ENCODE data around the gene C1QTNF12.

Gene C1QTNF12

DNA sequence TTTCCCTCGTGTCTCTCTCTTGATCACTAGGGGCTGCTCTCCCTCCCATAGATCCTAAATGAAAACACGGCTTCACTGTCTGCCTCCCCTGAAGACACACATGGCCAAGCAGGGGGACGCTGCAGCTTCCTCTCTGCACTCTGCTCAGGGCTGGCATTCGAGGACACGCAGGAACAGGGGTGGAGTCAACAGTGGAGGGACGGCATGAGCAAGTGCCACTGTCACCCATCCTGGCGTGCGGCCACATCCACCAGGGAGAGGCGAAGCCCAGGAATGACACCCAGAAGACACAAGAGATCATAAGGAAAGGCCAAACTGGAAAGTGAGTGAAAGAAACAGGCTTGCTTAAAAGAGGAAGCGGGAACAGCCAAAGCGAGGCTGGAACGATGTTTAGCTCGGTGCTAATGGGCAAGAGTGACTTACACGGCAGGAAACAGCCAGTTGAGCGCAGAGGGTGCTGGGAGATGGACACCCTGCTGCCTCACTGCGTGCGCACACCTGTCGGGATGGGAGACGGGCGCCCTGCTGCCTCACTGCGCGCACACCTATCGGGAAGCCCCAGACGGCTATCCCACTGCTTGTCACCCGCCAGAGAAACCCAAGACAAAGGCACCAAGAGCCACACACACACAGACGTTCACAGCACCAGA is 13.6 kb upstream of the C1QTNF12 start:
- Histone ChIP-seq H3K36me3 (ENCODE audit: control insufficient read depth, insufficient read depth, low read length) (peaks cover 32% of the 10 kb centered on the region), H3K27ac (ENCODE audit: insufficient read depth, low read depth, low read length, poor library complexity, severe bottlenecking) (no peak overlapping the region), H3K4me1 (ENCODE audit: control insufficient read depth, insufficient read depth, low read length) (peaks cover 6% of the 10 kb centered on the region), H3K27me3 (ENCODE audit: control insufficient read depth, insufficient read depth, low read length, poor library complexity, severe bottlenecking) (no peaks in the 10 kb centered on the region), H3K9me3 (ENCODE audit: control insufficient read depth, low read length) (no peaks in the 10 kb centered on the region), H3K4me3 (ENCODE audit: insufficient read depth, low read depth, low read length) (no peak overlapping the region)
- WGBS, 2 experiments: 95% methylated on average over 26 of the region's 26 CpGs

DNA sequence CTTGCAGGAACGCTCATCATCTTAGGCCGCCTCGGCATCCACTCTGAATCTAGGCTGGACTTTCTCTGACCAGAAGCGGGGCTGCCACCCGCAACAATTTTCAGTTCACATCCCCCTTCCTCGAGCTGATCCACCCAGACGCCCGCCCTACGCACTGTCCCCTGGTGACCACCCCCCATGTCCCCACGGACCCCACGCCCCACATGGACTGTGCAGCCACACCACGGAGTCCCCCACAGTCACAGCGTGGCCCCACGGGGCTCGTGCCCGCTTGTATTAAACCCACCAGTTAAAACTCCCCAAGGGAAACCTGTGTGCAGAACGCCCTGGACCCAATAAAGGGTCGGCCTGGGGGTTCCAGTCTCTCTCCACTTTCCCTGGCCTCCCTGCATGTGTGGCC is 13.0 kb upstream of the C1QTNF12 start:
- H3K27me3 ChIP-seq (ENCODE audit: control insufficient read depth, insufficient read depth, low read length, poor library complexity, severe bottlenecking): no peaks in the 10 kb centered on the region
- WGBS, 2 experiments: 95 to 97% methylated on average over 18 of the region's 18 CpGs
- H3K27ac ChIP-seq (ENCODE audit: insufficient read depth, low read depth, low read length, poor library complexity, severe bottlenecking): no peak overlapping the region
- H3K36me3 ChIP-seq (ENCODE audit: control insufficient read depth, insufficient read depth, low read length): peaks cover 30% of the 10 kb centered on the region
- no peak overlapping the region for H3K4me3 ChIP-seq (ENCODE audit: insufficient read depth, low read depth, low read length)
- H3K9me3 ChIP-seq (ENCODE audit: control insufficient read depth, low read length): no peaks in the 10 kb centered on the region
- H3K4me1 ChIP-seq (ENCODE audit: control insufficient read depth, insufficient read depth, low read length): peaks cover 6% of the 10 kb centered on the region

DNA sequence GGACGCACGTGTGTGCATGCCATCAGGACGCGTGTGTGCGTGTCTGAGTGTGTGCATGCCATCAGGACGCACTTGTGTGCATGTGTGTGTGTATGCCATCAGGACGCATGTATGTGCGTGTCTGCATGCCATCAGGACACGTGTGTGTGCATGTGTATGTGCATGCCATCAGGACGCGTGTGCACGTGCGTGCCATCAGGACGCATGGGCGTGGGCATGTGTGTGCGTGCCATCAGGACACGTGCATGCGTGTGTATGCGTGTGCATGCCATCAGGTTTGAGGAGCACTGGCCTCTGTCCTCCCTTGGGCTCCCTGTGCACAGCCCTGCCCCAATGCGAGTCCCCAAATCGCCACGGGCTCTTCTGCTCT is 12.6 kb upstream of the C1QTNF12 start:
- H3K4me3 ChIP-seq (ENCODE audit: insufficient read depth, low read depth, low read length): no peak overlapping the region
- no peak overlapping the region for H3K27ac ChIP-seq (ENCODE audit: insufficient read depth, low read depth, low read length, poor library complexity, severe bottlenecking)
- H3K4me1 ChIP-seq (ENCODE audit: control insufficient read depth, insufficient read depth, low read length): peaks cover 6% of the 10 kb centered on the region
- no peaks in the 10 kb centered on the region for H3K27me3 ChIP-seq (ENCODE audit: control insufficient read depth, insufficient read depth, low read length, poor library complexity, severe bottlenecking)
- 96 to 98% methylated on average over 22 of the region's 22 CpGs for WGBS, 2 experiments
- no peaks in the 10 kb centered on the region for H3K9me3 ChIP-seq (ENCODE audit: control insufficient read depth, low read length)
- peaks cover 30% of the 10 kb centered on the region for H3K36me3 ChIP-seq (ENCODE audit: control insufficient read depth, insufficient read depth, low read length)

DNA sequence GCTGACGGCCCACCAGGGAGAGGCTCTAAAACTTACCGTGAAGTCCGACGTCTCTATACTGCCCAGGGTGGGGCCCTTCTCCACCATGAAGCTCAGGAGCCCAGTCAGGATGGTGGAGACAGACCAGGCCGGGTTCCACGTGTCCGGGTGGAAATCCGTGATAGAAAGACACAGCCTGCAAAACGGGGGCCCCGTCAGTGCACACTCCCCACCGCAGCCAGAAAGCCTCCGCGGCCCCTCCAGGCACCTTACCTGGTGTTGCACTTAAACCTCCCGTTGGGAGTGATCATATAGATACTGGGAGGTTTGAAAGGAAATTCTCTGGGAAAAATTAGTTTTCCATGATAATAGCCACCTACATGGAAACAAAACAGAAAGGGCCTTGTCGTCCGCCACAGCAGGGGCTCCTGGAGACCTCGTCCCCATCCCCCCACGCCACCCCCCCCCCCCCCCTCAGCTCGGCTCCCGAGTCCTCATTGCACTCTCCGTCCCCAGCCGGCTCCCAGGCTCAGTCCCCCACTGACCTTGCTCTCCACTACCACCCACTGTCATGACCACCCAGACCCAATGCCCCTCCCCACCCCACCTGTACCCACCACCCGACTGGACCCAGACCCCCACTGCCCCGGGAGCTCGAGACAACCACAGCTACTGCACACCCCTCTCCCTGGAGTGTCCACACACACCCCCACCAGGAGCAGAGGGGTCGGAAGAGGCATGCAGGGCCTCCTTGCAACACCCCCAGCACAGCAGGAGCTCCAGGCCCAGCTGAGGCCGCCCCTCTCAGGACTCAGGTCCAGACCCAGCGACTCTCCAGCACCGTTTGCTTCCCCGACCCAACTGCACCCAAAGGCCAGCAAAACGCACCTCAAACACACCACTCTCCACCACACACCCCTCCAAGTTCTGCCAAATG is 10.7 kb upstream of the C1QTNF12 start:
- H3K27ac ChIP-seq (ENCODE audit: insufficient read depth, low read depth, low read length, poor library complexity, severe bottlenecking): no peak overlapping the region
- no peaks in the 10 kb centered on the region for H3K9me3 ChIP-seq (ENCODE audit: control insufficient read depth, low read length)
- WGBS, 2 experiments: 85 to 86% methylated on average over 29 to 30 of the region's 31 CpGs
- peaks cover 6% of the 10 kb centered on the region for H3K4me1 ChIP-seq (ENCODE audit: control insufficient read depth, insufficient read depth, low read length)
- peaks cover 19% of the 10 kb centered on the region for H3K36me3 ChIP-seq (ENCODE audit: control insufficient read depth, insufficient read depth, low read length)
- H3K27me3 ChIP-seq (ENCODE audit: control insufficient read depth, insufficient read depth, low read length, poor library complexity, severe bottlenecking): no peaks in the 10 kb centered on the region
- no peak overlapping the region for H3K4me3 ChIP-seq (ENCODE audit: insufficient read depth, low read depth, low read length)

DNA sequence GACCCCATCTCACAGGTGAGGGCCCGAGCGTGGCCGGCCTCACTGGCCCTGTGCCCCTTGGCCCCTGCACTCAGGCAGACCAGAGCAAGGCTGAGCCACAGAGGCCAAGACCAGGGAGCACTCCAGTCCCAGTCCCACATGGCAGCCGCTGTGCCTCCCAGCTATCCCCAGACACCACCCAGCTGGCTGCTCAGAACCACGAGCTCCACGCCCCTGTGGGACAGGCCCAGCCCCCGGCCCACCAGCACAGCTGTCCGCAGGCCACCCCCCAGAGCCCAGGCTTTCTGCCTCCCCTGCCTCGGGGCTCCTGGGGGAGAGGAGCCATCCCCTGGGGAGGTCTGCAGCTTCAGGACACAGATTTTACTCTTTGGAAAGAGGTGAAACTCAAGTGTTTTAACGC is 9.1 kb upstream of the C1QTNF12 start:
- WGBS, 2 experiments: 94 to 96% methylated on average over 10 of the region's 10 CpGs
- no peak overlapping the region for H3K4me3 ChIP-seq (ENCODE audit: insufficient read depth, low read depth, low read length)

DNA sequence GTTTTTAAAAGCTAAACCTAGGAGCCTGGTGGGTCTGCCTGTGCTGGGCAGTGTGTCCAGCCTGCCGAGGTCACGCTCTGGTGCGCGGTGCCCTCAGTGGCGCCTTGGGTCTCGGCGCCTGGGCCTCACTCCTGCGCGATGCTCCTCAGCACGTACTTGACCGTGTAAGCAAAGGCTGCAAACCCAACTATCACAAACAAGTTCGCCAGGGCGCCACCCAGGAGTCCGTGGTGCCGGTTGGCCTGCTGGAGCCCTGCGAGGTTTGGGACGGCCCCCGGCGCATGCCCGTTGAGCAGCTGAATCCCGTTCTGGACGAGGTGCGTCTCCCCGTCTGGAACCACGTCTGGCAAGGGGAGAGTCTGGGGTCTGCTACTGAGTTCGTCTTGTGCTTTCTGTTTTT is 8.6 kb upstream of the C1QTNF12 start:
- no peaks in the 10 kb centered on the region for H3K27me3 ChIP-seq (ENCODE audit: control insufficient read depth, insufficient read depth, low read length, poor library complexity, severe bottlenecking)
- H3K27ac ChIP-seq (ENCODE audit: insufficient read depth, low read depth, low read length, poor library complexity, severe bottlenecking): no peak overlapping the region
- 96 to 97% methylated on average over 26 of the region's 26 CpGs for WGBS, 2 experiments
- no peak overlapping the region for H3K4me3 ChIP-seq (ENCODE audit: insufficient read depth, low read depth, low read length)
- H3K36me3 ChIP-seq (ENCODE audit: control insufficient read depth, insufficient read depth, low read length): peaks cover 16% of the 10 kb centered on the region
- H3K4me1 ChIP-seq (ENCODE audit: control insufficient read depth, insufficient read depth, low read length): peaks cover 6% of the 10 kb centered on the region
- no peaks in the 10 kb centered on the region for H3K9me3 ChIP-seq (ENCODE audit: control insufficient read depth, low read length)

More for the DNA sequence above, 9.1 kb upstream of the C1QTNF12 start:
- Histone ChIP-seq H3K4me1 (ENCODE audit: control insufficient read depth, insufficient read depth, low read length) (peaks cover 6% of the 10 kb centered on the region), H3K27me3 (ENCODE audit: control insufficient read depth, insufficient read depth, low read length, poor library complexity, severe bottlenecking) (no peaks in the 10 kb centered on the region), H3K9me3 (ENCODE audit: control insufficient read depth, low read length) (no peaks in the 10 kb centered on the region), H3K36me3 (ENCODE audit: control insufficient read depth, insufficient read depth, low read length) (peaks cover 16% of the 10 kb centered on the region), H3K27ac (ENCODE audit: insufficient read depth, low read depth, low read length, poor library complexity, severe bottlenecking) (no peak overlapping the region)

DNA sequence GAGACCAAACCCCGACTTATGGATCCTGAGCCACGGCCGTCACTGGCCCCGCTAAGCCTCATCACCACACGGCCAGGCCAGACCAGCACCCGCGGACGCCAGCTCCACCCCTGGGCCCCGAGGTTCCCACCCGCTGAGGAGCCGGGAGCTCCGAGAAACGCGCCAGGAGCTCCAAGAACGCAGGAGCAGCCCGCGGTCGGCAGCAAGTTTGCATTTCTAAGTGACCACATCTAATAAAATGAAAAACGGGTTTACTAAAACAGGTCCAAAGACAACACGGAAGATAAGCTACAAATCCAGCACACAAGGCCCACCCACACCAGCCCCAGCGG is 8.1 kb upstream of the C1QTNF12 start:
- Histone ChIP-seq H3K4me3 (ENCODE audit: insufficient read depth, low read depth, low read length) (no peak overlapping the region), H3K36me3 (ENCODE audit: control insufficient read depth, insufficient read depth, low read length) (peaks cover 15% of the 10 kb centered on the region), H3K9me3 (ENCODE audit: control insufficient read depth, low read length) (no peaks in the 10 kb centered on the region), H3K4me1 (ENCODE audit: control insufficient read depth, insufficient read depth, low read length) (peaks cover 6% of the 10 kb centered on the region), H3K27me3 (ENCODE audit: control insufficient read depth, insufficient read depth, low read length, poor library complexity, severe bottlenecking) (no peaks in the 10 kb centered on the region), H3K27ac (ENCODE audit: insufficient read depth, low read depth, low read length, poor library complexity, severe bottlenecking) (no peak overlapping the region)
- WGBS, 2 experiments: 95 to 96% methylated on average over 21 of the region's 21 CpGs

DNA sequence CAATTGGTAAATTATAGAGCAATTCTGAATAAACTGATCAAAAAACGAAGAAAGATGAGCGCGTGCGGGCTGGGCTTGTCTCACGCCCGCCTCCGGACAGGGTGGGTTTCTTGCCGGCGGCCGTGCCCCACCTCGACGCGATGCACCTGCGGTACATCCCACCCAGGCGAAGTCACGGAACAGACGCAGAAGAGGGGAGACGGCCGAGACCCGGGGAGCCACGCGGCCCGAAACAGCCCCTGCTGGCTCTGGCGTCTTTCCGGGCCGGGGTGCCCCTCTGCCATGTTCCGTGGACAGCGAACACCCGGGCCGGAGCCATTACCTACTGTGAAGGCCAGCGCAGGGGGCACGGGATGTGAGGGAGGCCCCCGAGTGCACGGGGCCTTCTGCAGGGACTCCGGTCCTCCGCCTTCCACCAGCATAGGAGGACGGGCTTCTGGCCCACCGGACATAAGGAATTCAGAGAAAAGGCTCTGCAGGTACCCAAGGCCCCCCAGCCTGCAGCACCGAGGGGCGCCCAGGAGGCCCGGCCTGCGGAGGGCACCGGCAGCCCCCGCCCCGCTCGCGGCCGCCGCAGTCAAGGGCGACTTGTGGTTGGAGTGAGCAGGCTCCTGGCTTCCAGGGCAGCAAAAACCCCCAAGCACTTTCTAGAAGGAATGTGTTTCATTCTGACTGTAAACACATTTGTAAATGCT is 7.6 kb upstream of the C1QTNF12 start:
- no peak overlapping the region for H3K4me3 ChIP-seq (ENCODE audit: insufficient read depth, low read depth, low read length)
- peaks cover 10% of the 10 kb centered on the region for H3K36me3 ChIP-seq (ENCODE audit: control insufficient read depth, insufficient read depth, low read length)
- WGBS, 2 experiments: 97% methylated on average over 50 of the region's 50 CpGs
- H3K27me3 ChIP-seq (ENCODE audit: control insufficient read depth, insufficient read depth, low read length, poor library complexity, severe bottlenecking): no peaks in the 10 kb centered on the region
- H3K9me3 ChIP-seq (ENCODE audit: control insufficient read depth, low read length): no peaks in the 10 kb centered on the region
- H3K27ac ChIP-seq (ENCODE audit: insufficient read depth, low read depth, low read length, poor library complexity, severe bottlenecking): no peak overlapping the region
- H3K4me1 ChIP-seq (ENCODE audit: control insufficient read depth, insufficient read depth, low read length): peaks cover 6% of the 10 kb centered on the region

DNA sequence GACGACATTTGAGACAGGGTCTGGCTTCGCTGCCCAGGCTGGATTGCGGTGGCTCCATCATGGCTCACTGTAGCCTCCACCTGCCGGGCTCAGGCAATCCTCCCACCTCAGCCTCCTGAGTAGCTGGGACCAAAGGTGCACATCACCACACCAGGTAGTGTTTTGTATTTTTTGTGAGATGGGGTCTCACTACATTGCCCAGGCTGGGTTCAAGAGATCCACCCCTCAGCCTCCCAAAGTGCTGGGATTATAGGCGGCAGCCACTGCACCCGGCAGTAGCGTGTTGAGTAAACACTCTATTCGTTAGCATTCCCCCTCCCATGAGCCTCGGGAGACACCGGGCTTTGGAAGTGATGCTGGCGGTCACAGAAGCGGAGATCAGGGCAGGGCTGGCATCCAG is 6.8 kb upstream of the C1QTNF12 start:
- Histone ChIP-seq H3K4me3 (ENCODE audit: insufficient read depth, low read depth, low read length) (no peak overlapping the region), H3K9me3 (ENCODE audit: control insufficient read depth, low read length) (no peaks in the 10 kb centered on the region), H3K27me3 (ENCODE audit: control insufficient read depth, insufficient read depth, low read length, poor library complexity, severe bottlenecking) (no peaks in the 10 kb centered on the region), H3K27ac (ENCODE audit: insufficient read depth, low read depth, low read length, poor library complexity, severe bottlenecking) (no peak overlapping the region), H3K4me1 (ENCODE audit: control insufficient read depth, insufficient read depth, low read length) (peaks cover 3% of the 10 kb centered on the region), H3K36me3 (ENCODE audit: control insufficient read depth, insufficient read depth, low read length) (peaks cover 9% of the 10 kb centered on the region)
- 93 to 97% methylated on average over 12 of the region's 12 CpGs for WGBS, 2 experiments

DNA sequence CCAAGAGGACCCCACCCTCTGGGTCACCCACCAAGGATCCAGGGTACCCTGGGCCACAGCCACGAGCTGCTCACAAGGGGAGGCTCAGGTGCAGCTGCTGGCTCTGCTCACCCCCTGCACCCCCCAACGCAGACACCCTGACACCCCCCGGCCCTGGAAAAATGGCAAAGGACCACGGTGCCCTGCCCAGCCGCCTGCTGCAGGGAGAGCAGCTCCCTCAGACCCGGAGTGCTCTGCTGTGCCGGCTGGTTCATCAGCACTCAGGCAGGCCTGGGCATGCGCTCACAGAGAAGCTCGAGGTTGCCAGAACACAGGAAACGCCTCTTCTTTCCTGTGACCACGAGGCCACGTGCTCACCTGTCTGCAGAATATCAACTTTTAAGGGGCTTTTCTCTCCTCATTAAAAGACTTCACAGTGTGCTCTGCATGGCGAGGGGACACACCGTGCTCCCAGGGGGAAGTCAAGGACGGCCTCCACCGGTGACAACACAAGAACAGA is 4.3 kb upstream of the C1QTNF12 start:
- peaks cover 21% of the 10 kb centered on the region for H3K27me3 ChIP-seq (ENCODE audit: control insufficient read depth, insufficient read depth, low read length, poor library complexity, severe bottlenecking)
- no peak overlapping the region for H3K27ac ChIP-seq (ENCODE audit: insufficient read depth, low read depth, low read length, poor library complexity, severe bottlenecking)
- H3K4me1 ChIP-seq (ENCODE audit: control insufficient read depth, insufficient read depth, low read length): no peaks in the 10 kb centered on the region
- no peak overlapping the region for H3K4me3 ChIP-seq (ENCODE audit: insufficient read depth, low read depth, low read length)
- 92 to 93% methylated on average over 16 of the region's 16 CpGs for WGBS, 2 experiments
- peaks cover 8% of the 10 kb centered on the region for H3K36me3 ChIP-seq (ENCODE audit: control insufficient read depth, insufficient read depth, low read length)
- H3K9me3 ChIP-seq (ENCODE audit: control insufficient read depth, low read length): no peaks in the 10 kb centered on the region

Measured in ectodermal cell (in vitro differentiated cells).